ENCODE data around the gene KMT2C. TPM values are rescaled to one million over a fixed set of nuclear protein-coding genes. Genes with fewer than 3 reads are reported as not detected.

KMT2C gene
- total RNA-seq, 2 experiments from 2014 or later = 95.5 to 102 TPM

GRCh38 chr7:152131981-152132494 lies 303.8 kb downstream of the KMT2C start:
- POLR2A ChIA-PET = no interaction called here
- Mint-ChIP-seq H3K4me1 (peaks cover 2% of the 10 kb centered on the region), H3K27ac (no peak overlapping the region), H3K36me3 (peaks cover 24% of the 10 kb centered on the region), H3K27me3 (no peaks in the 10 kb centered on the region), H3K9me3 (no peaks in the 10 kb centered on the region), H3K4me3 (no peak overlapping the region)
- DNase-seq (no peak), ATAC-seq (ENCODE audit: low read depth) (no peak)

- ATAC-seq (ENCODE audit: low read depth) (no peak), DNase-seq (no peak)
- no peaks in the 10 kb centered on the region for H3K27me3 Mint-ChIP-seq
- H3K4me3 Mint-ChIP-seq = no peak overlapping the region
- H3K36me3 Mint-ChIP-seq = peaks cover 25% of the 10 kb centered on the region
- no peaks in the 10 kb centered on the region for H3K9me3 Mint-ChIP-seq
- POLR2A ChIA-PET = no interaction called here
- H3K27ac Mint-ChIP-seq = no peak overlapping the region
- H3K4me1 Mint-ChIP-seq = no peaks in the 10 kb centered on the region
Measured at GRCh38 chr7:152130658-152131590, 304.9 kb downstream of the KMT2C start.

- peaks cover 4% of the 10 kb centered on the region for H3K9me3 Mint-ChIP-seq
- DNase-seq (no peak), ATAC-seq (ENCODE audit: low read depth) (no peak)
- no peaks in the 10 kb centered on the region for H3K27me3 Mint-ChIP-seq
- no peak overlapping the region for H3K27ac Mint-ChIP-seq
- POLR2A ChIA-PET = no interaction called here
- no peak overlapping the region for H3K4me3 Mint-ChIP-seq
- H3K4me1 Mint-ChIP-seq = no peaks in the 10 kb centered on the region
- peaks cover 36% of the 10 kb centered on the region for H3K36me3 Mint-ChIP-seq
Measured at GRCh38 chr7:152129682-152130081, 306.1 kb downstream of the KMT2C start.

GRCh38 chr7:152128741-152129461 lies 306.9 kb downstream of the KMT2C start:
- Mint-ChIP-seq H3K36me3 (peaks cover 42% of the 10 kb centered on the region), H3K27me3 (no peaks in the 10 kb centered on the region), H3K4me3 (no peak overlapping the region), H3K4me1 (no peaks in the 10 kb centered on the region), H3K27ac (no peak overlapping the region), H3K9me3 (peaks cover 4% of the 10 kb centered on the region)
- POLR2A ChIA-PET = no interaction called here
- no peak for ATAC-seq (ENCODE audit: low read depth)
- DNase-seq = no peak

- DNase-seq = no peak
- Mint-ChIP-seq H3K27me3 (no peaks in the 10 kb centered on the region), H3K9me3 (peaks cover 4% of the 10 kb centered on the region), H3K36me3 (peaks cover 47% of the 10 kb centered on the region), H3K4me3 (no peak overlapping the region), H3K27ac (no peak overlapping the region), H3K4me1 (no peaks in the 10 kb centered on the region)
- POLR2A ChIA-PET = no interaction called here
- ATAC-seq (ENCODE audit: low read depth) = no peak
Measured at GRCh38 chr7:152128252-152128651, 307.6 kb downstream of the KMT2C start.

GRCh38 chr7:152127229-152127628 lies 308.6 kb downstream of the KMT2C start:
- peaks cover 57% of the 10 kb centered on the region for H3K36me3 Mint-ChIP-seq
- H3K4me1 Mint-ChIP-seq = peaks cover 6% of the 10 kb centered on the region
- POLR2A ChIA-PET = no interaction called here
- H3K9me3 Mint-ChIP-seq = peaks cover 7% of the 10 kb centered on the region
- DNase-seq (no peak), ATAC-seq (ENCODE audit: low read depth) (no peak)
- H3K27me3 Mint-ChIP-seq = no peaks in the 10 kb centered on the region
- no peak overlapping the region for H3K4me3 Mint-ChIP-seq
- no peak overlapping the region for H3K27ac Mint-ChIP-seq

- Mint-ChIP-seq H3K36me3 (peaks cover 61% of the 10 kb centered on the region), H3K4me3 (no peak overlapping the region), H3K9me3 (peaks cover 7% of the 10 kb centered on the region), H3K27ac (no peak overlapping the region), H3K27me3 (no peaks in the 10 kb centered on the region), H3K4me1 (peaks cover 9% of the 10 kb centered on the region)
- DNase-seq (no peak), ATAC-seq (ENCODE audit: low read depth) (no peak)
- POLR2A ChIA-PET = no interaction called here
Measured at GRCh38 chr7:152126741-152127140, 309.1 kb downstream of the KMT2C start.

- Mint-ChIP-seq H3K27me3 (no peaks in the 10 kb centered on the region), H3K9me3 (peaks cover 7% of the 10 kb centered on the region), H3K4me3 (no peak overlapping the region), H3K36me3 (peaks cover 66% of the 10 kb centered on the region), H3K4me1 (peaks cover 9% of the 10 kb centered on the region), H3K27ac (no peak overlapping the region)
- no peak for DNase-seq
- no peak for ATAC-seq (ENCODE audit: low read depth)
- POLR2A ChIA-PET = interaction anchor here (0.6 kb wide), 1 partner anchor 628 kb away, joined by 4 read pairs; no protein-coding TSS in a partner anchor
Measured at GRCh38 chr7:152122540-152122939, 313.3 kb downstream of the KMT2C start.

GRCh38 chr7:152121432-152121831 lies 314.4 kb downstream of the KMT2C start:
- no peak for DNase-seq
- no peak for ATAC-seq (ENCODE audit: low read depth)
- peaks cover 58% of the 10 kb centered on the region for H3K36me3 Mint-ChIP-seq
- no peaks in the 10 kb centered on the region for H3K27me3 Mint-ChIP-seq
- H3K9me3 Mint-ChIP-seq = peaks cover 7% of the 10 kb centered on the region
- H3K4me1 Mint-ChIP-seq = peaks cover 9% of the 10 kb centered on the region
- no peak overlapping the region for H3K27ac Mint-ChIP-seq
- H3K4me3 Mint-ChIP-seq = no peak overlapping the region
- POLR2A ChIA-PET = no interaction called here

- POLR2A ChIA-PET = no interaction called here
- Mint-ChIP-seq H3K36me3 (peaks cover 57% of the 10 kb centered on the region), H3K4me3 (no peak overlapping the region), H3K9me3 (peaks cover 7% of the 10 kb centered on the region), H3K27me3 (no peaks in the 10 kb centered on the region), H3K27ac (no peak overlapping the region), H3K4me1 (peaks cover 9% of the 10 kb centered on the region)
- ATAC-seq (ENCODE audit: low read depth) (no peak), DNase-seq (no peak)
Measured at GRCh38 chr7:152120776-152121175, 315.0 kb downstream of the KMT2C start.

GRCh38 chr7:152120210-152120609 lies 315.6 kb downstream of the KMT2C start:
- Mint-ChIP-seq H3K4me3 (no peak overlapping the region), H3K27me3 (no peaks in the 10 kb centered on the region), H3K4me1 (peaks cover 9% of the 10 kb centered on the region), H3K27ac (no peak overlapping the region), H3K9me3 (peaks cover 7% of the 10 kb centered on the region), H3K36me3 (peaks cover 51% of the 10 kb centered on the region)
- POLR2A ChIA-PET = no interaction called here
- no peak for ATAC-seq (ENCODE audit: low read depth)
- DNase-seq = no peak

GRCh38 chr7:152117356-152117755 lies 318.4 kb downstream of the KMT2C start:
- no peak for ATAC-seq (ENCODE audit: low read depth)
- Mint-ChIP-seq H3K36me3 (peaks cover 38% of the 10 kb centered on the region), H3K9me3 (no peaks in the 10 kb centered on the region), H3K4me1 (peaks cover 4% of the 10 kb centered on the region), H3K27me3 (no peaks in the 10 kb centered on the region), H3K4me3 (no peak overlapping the region), H3K27ac (no peak overlapping the region)
- no peak for DNase-seq
- POLR2A ChIA-PET = no interaction called here

- Mint-ChIP-seq H3K36me3 (peaks cover 20% of the 10 kb centered on the region), H3K27ac (no peak overlapping the region), H3K4me3 (no peak overlapping the region), H3K9me3 (no peaks in the 10 kb centered on the region), H3K27me3 (no peaks in the 10 kb centered on the region), H3K4me1 (no peaks in the 10 kb centered on the region)
- POLR2A ChIA-PET = no interaction called here
- ATAC-seq (ENCODE audit: low read depth) (no peak), DNase-seq (no peak)
Measured at GRCh38 chr7:152115021-152115718, 320.6 kb downstream of the KMT2C start.
